ENCODE measurements around the gene IGF2. TPM values are rescaled to one million over a fixed set of nuclear protein-coding genes. Genes with fewer than 3 reads are reported as not detected.

The IGF2 gene
- total RNA-seq, 1 experiment from 2014 or later = 1.5 TPM

- TF ChIP-seq ZNF263 (CRISPR knock-in tag; IDR thresholded peaks at IDR 0.05; ENCODE audit: low read depth) (no peak), ARID4B (CRISPR knock-in tag; IDR thresholded peaks at IDR 0.05; ENCODE audit: borderline replicate concordance) (no peak), ZNF423 (CRISPR knock-in tag; IDR thresholded peaks at IDR 0.05) (no peak), OVOL2 (CRISPR knock-in tag; IDR thresholded peaks at IDR 0.05; ENCODE audit: borderline replicate concordance) (no peak)
These were observed 41.2 kb upstream of the IGF2 start (continued) for GRCh38 chr11:2180347-2180746.

- ChIA-PET CTCF (no interaction called here), POLR2A (no interaction called here)
- no peak overlapping the region for H3K4me3 Mint-ChIP-seq
- DNase-seq (ENCODE audit: low spot score) (no peak), ATAC-seq (no peak)
- no peaks in the 10 kb centered on the region for H3K9me3 Mint-ChIP-seq
- no peaks in the 10 kb centered on the region for H3K36me3 Mint-ChIP-seq
- TF ChIP-seq USF2 (CRISPR knock-in tag; IDR thresholded peaks at IDR 0.05) (no peak), FOXP1 (CRISPR knock-in tag; IDR thresholded peaks at IDR 0.05; ENCODE audit: borderline replicate concordance) (no peak), ZNF671 (CRISPR knock-in tag; IDR thresholded peaks at IDR 0.05) (no peak), IRF2 (CRISPR knock-in tag; IDR thresholded peaks at IDR 0.05; ENCODE audit: borderline replicate concordance, low read depth) (no peak), EMX1 (CRISPR knock-in tag; IDR thresholded peaks at IDR 0.05) (no peak), GTF2I (CRISPR knock-in tag; conservative IDR thresholded peaks at IDR 0.05) (no peak), ZNF416 (CRISPR knock-in tag; IDR thresholded peaks at IDR 0.05) (no peak), ZNF263 (CRISPR knock-in tag; IDR thresholded peaks at IDR 0.05; ENCODE audit: low read depth) (no peak), STAT6 (CRISPR knock-in tag; conservative IDR thresholded peaks at IDR 0.05; ENCODE audit: low read depth) (no peak), ESRRA (CRISPR knock-in tag; IDR thresholded peaks at IDR 0.05; ENCODE audit: borderline replicate concordance) (no peak)
- peaks cover 3% of the 10 kb centered on the region for H3K27me3 Mint-ChIP-seq (ENCODE audit: low read depth)
- no peaks in the 10 kb centered on the region for H3K4me1 Mint-ChIP-seq
- no peak overlapping the region for H3K27ac Mint-ChIP-seq
These were observed 40.3 kb upstream of the IGF2 start for GRCh38 chr11:2179516-2179915.

GRCh38 chr11:2178906-2179494 lies 39.8 kb upstream of the IGF2 start:
- Mint-ChIP-seq H3K9me3 (no peaks in the 10 kb centered on the region), H3K4me3 (no peak overlapping the region), H3K4me1 (no peaks in the 10 kb centered on the region), H3K36me3 (no peaks in the 10 kb centered on the region), H3K27me3 (ENCODE audit: low read depth) (peaks cover 2% of the 10 kb centered on the region; the same call in 1 of the 2 replicates), H3K27ac (no peak overlapping the region)
- TF ChIP-seq USF1 (CRISPR knock-in tag; IDR thresholded peaks at IDR 0.05) (no peak), MLX (CRISPR knock-in tag; IDR thresholded peaks at IDR 0.05) (no peak), TEAD4 (CRISPR knock-in tag; IDR thresholded peaks at IDR 0.05) (no peak), MYBL2 (CRISPR knock-in tag; IDR thresholded peaks at IDR 0.05) (no peak), NR1H2 (CRISPR knock-in tag; IDR thresholded peaks at IDR 0.05) (no peak), GABPB1 (CRISPR knock-in tag; IDR thresholded peaks at IDR 0.05) (no peak), TCF7 (CRISPR knock-in tag; IDR thresholded peaks at IDR 0.05; ENCODE audit: low read depth) (no peak), STAT6 (CRISPR knock-in tag; conservative IDR thresholded peaks at IDR 0.05; ENCODE audit: low read depth) (no peak), SMAD3 (CRISPR knock-in tag; IDR thresholded peaks at IDR 0.05; ENCODE audit: borderline replicate concordance) (no peak)
- DNase-seq (ENCODE audit: low spot score) (no peak), ATAC-seq (no peak)
- POLR2A ChIA-PET = no interaction called here
- CTCF ChIA-PET = no interaction called here
